Left lung (tissue), 10 donors: ENCODE measurements around the gene STIM2. TPM values are rescaled to one million over a fixed set of nuclear protein-coding genes. Genes with fewer than 3 reads are reported as not detected.

Experiments used
- ATAC-seq: fragments of 200-7000 bp; cut with Tn5 transposase; one replicate; pipeline ENCODE4 v1.9.1; 2020; ENCODE audit warnings: moderate library complexity
- DNase-seq, 4 donors: peaks; one replicate each; pipeline ENCODE4 v3.0.0-alpha.2; 2013 to 2020
- H3K27ac ChIP-seq, 2 donors: fragments of 200-600 bp; sonication (generic) in 1 of 2; one replicate each; pipeline versions ENCODE4 v1.5.0 to v1.8.0; 2020 to 2021
- H3K27me3 ChIP-seq, 2 donors: fragments of 200-600 bp; sonication (generic) in 1 of 2; one replicate each; pipeline versions ENCODE4 v1.5.0 to v1.8.0; 2020 to 2021
- H3K36me3 ChIP-seq, 2 donors: fragments of 200-600 bp; sonication (generic) in 1 of 2; one replicate each; pipeline versions ENCODE4 v1.5.0 to v1.8.0; 2020 to 2021
- H3K4me1 ChIP-seq, 2 donors: fragments of 200-600 bp; one replicate each; pipeline ENCODE4 v1.8.0; 2021
- H3K4me3 ChIP-seq, 2 donors: fragments of 200-600 bp; sonication (generic) in 1 of 2; one replicate each; pipeline versions ENCODE4 v1.5.0 to v1.8.0; 2020 to 2021; ENCODE audit warnings: mild to moderate bottlenecking in 1 of 2
- H3K9me3 ChIP-seq, 2 donors: fragments of 200-600 bp; sonication (generic) in 1 of 2; one replicate each; pipeline versions ENCODE4 v1.5.0 to v1.8.0; 2020 to 2021
- intact Hi-C, 2 donors: fragments of 100-400 bp; cut with DNase I; formaldehyde crosslinking; loops; one replicate each; pipeline versions ENCODE4 v1.11.2 to v1.14.2; 2022
- polyA plus RNA-seq, 6 donors: library from polyadenylated mRNA; unstranded; fragments of 120-200 nt; gene quantifications; one replicate each; pipeline ENCODE4 v1.2.1, GENCODE V29; 2013; ENCODE audit not compliant: insufficient read length in 6 of 6
- total RNA-seq, 2 donors: library from RNA; stranded (reverse); fragmentation: NEBNext Ultra II Directional; extraction: Animal tissue kit (Norgen Biotek cat#: 25700); gene quantifications; one replicate each; pipeline ENCODE4 v1.2.1, GENCODE V29; 2021
- TF ChIP-seq, protein P1 (sequence below), 2 donors: fragments of 200-600 bp; sonication (generic) in 1 of 2; IDR thresholded peaks; one replicate each; pipeline versions ENCODE4 v1.5.0 to v1.8.0; 2021; ENCODE audit warnings: antibody characterized with exemption in 2 of 2
- donor health status: DM: no; HTN: yes; CAD: no.
- donor health status: DM: no; HTN: no; CAD: no.

Gene STIM2
- total and polyA plus RNA-seq, 8 donors = 29.1 to 62.7 (median 53.2) TPM

DNA sequence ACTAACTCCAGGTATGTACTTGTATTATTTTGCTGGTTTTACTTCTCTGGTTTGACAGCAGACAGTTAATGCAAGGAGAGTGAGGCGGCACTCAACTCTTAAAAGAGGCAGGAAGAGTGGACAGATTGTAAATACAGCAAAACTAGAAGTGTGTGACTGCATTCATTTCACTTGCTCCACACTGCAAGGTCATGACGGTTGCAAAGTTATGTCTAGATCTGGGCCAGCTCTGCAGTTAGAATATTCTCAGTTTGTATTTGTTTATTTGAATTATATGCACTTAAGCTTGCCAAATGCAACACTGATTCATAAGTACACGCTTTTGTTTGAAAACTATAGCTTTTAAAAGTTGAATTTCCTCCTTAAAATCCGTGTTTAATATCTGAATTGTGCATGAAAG is 148.9 kb downstream of the STIM2 start:
- Histone ChIP-seq H3K9me3 (no peaks in the 10 kb centered on the region), H3K27me3 (no peaks in the 10 kb centered on the region), H3K36me3 (no peaks in the 10 kb centered on the region), H3K4me1 (peaks cover 7 to 17% of the 10 kb centered on the region in 2 donors), H3K27ac (peak overlapping the region in 1 of 2 donors; percentile 41), H3K4me3 (no peak overlapping the region)
- intact Hi-C loops = loop anchor here in 1 of 2 donors (10.0 kb wide), 1 partner anchor 145 kb away; the partner anchor contains the start of gene STIM2
- TF ChIP-seq, protein P1, sequence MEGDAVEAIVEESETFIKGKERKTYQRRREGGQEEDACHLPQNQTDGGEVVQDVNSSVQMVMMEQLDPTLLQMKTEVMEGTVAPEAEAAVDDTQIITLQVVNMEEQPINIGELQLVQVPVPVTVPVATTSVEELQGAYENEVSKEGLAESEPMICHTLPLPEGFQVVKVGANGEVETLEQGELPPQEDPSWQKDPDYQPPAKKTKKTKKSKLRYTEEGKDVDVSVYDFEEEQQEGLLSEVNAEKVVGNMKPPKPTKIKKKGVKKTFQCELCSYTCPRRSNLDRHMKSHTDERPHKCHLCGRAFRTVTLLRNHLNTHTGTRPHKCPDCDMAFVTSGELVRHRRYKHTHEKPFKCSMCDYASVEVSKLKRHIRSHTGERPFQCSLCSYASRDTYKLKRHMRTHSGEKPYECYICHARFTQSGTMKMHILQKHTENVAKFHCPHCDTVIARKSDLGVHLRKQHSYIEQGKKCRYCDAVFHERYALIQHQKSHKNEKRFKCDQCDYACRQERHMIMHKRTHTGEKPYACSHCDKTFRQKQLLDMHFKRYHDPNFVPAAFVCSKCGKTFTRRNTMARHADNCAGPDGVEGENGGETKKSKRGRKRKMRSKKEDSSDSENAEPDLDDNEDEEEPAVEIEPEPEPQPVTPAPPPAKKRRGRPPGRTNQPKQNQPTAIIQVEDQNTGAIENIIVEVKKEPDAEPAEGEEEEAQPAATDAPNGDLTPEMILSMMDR (IDR thresholded peaks at IDR 0.05) = no peak
- ATAC-seq = peak; percentile 75
- peak in 1 of 4 donors; percentile 27 for DNase-seq

DNA sequence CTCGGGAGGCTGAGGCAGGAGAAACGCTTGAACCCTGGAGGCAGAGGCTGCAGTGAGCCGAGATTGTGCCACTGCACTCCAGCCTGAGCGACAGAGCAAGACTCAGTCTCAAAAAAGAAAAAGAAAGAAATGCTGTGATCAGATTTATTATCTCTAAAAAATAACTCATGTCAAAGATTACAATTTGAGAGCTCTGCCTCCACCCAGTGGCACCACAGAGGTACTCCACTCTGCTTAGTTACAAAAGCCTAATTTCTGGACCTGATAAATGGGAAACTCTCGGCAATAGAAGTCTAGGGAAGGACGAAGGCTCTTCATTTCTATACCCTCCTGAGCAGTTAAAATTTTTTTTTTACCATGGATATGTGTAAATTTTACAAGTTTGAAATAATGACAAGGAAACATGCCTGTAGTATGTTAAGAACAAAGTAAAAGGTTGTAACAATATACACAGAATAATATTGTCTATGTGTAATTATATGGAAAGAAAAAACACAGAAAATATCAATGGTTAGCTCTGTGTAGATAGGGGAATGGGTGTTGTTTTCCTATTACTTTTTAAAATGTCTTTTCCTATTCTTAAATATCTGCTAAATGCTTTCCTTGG is 149.8 kb downstream of the STIM2 start:
- TF ChIP-seq, protein P1 (IDR thresholded peaks at IDR 0.05) = peak; percentile 73 to 93
- peak in 2 of 4 donors; percentile 51 to 69 for DNase-seq
- Histone ChIP-seq H3K9me3 (no peaks in the 10 kb centered on the region), H3K4me1 (peaks cover 7 to 17% of the 10 kb centered on the region in 2 donors), H3K4me3 (no peak overlapping the region), H3K27ac (peak overlapping the region in 1 of 2 donors; percentile 41), H3K27me3 (no peaks in the 10 kb centered on the region), H3K36me3 (no peaks in the 10 kb centered on the region)
- intact Hi-C loops = no loop called here
- ATAC-seq = peak; percentile 90

DNA sequence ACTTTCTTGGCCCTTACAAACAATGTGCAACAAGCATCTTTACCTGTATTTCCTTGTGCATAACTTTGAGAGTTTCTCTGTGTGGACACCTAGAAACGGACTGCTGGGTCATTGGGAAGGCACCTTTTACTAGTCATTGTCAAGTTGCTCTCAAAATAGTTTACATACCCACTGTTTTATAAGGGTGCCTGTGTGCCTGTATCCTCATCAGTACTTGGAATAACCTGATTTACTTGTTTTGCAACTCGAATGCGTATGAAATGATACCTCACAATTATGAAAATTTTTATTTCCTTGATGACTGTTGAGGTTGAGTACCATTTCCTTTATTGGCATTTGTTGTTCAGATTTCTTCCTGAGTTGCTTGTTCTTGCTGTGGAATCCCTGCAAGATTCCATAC is 150.8 kb downstream of the STIM2 start:
- peaks cover 7 to 17% of the 10 kb centered on the region in 2 donors for H3K4me1 ChIP-seq
- peak; percentile 44 for ATAC-seq
- H3K27me3 ChIP-seq = no peaks in the 10 kb centered on the region
- TF ChIP-seq, protein P1 (IDR thresholded peaks at IDR 0.05) = no peak
- H3K4me3 ChIP-seq = no peak overlapping the region
- H3K27ac ChIP-seq = no peak overlapping the region
- H3K36me3 ChIP-seq = no peaks in the 10 kb centered on the region
- DNase-seq = peak in 1 of 4 donors; percentile 38
- intact Hi-C loops = no loop called here
- H3K9me3 ChIP-seq = no peaks in the 10 kb centered on the region

DNA sequence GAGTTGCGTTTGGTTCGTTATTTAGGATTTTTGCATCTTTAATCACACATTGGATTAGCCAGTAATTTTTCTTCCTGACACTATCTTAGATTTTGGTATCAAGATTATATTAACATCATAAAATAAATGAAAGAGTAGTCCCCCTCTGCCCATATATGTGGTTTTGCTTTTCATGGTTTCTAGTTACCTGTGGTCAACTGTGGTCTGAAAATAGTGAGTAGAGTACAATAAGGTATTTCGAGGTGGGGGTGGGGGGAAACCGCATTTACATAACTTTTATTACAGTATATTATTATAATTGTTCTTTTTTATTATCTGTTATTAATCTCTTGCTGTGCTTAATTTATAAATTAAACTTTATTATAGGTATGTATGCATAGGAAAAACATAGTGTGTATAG is 152.4 kb downstream of the STIM2 start:
- intact Hi-C loops = no loop called here
- ATAC-seq = no peak
- H3K36me3 ChIP-seq = peaks cover 0 to 5% of the 10 kb centered on the region in 2 donors
- peaks cover 7 to 12% of the 10 kb centered on the region in 2 donors for H3K4me1 ChIP-seq
- H3K9me3 ChIP-seq = no peaks in the 10 kb centered on the region
- no peak overlapping the region for H3K4me3 ChIP-seq
- DNase-seq = no peak
- no peak overlapping the region for H3K27ac ChIP-seq
- H3K27me3 ChIP-seq = no peaks in the 10 kb centered on the region
- TF ChIP-seq, protein P1 (IDR thresholded peaks at IDR 0.05) = no peak

DNA sequence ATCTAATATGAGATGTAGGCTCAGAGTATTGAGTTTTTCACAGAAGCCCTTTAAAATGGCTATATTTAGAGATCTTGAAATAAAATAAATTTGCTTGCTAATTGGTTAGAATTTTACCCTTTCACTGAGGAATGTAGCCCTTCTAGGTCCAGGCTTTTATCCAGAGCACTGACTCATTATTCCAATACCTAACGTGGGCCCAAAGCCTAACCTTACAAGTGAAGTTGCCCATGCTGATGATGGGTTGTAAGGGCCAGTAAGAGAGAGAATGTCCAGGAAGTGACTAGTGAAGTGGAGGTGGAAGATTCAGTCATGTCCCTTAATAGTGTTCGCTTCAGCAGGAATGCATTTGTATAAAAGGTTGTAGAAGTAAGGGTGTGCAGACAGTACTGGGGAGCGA is 155.9 kb downstream of the STIM2 start:
- no peaks in the 10 kb centered on the region for H3K27me3 ChIP-seq
- intact Hi-C loops = no loop called here
- DNase-seq (no peak), ATAC-seq (no peak)
- H3K4me3 ChIP-seq = no peak overlapping the region
- no peaks in the 10 kb centered on the region for H3K4me1 ChIP-seq
- TF ChIP-seq, protein P1 (IDR thresholded peaks at IDR 0.05) = no peak
- H3K27ac ChIP-seq = no peak overlapping the region
- H3K36me3 ChIP-seq = peaks cover 0 to 26% of the 10 kb centered on the region in 2 donors
- no peaks in the 10 kb centered on the region for H3K9me3 ChIP-seq
